HEK293 (cell line): ENCODE measurements around the gene P2RX1.

Experiments used
- CTCF ChIA-PET: fragments of 350-600 bp; formaldehyde crosslinking; extraction: SDS; loops from one replicate; lab custom pipeline; 2021; ENCODE audit warnings: antibody characterized with exemption; lab: Yijun Ruan, JAX
- POLR2A ChIA-PET: fragments of 300-600 bp; formaldehyde crosslinking; extraction: SDS; loops from one replicate; lab custom pipeline; 2020; ENCODE audit warnings: antibody characterized with exemption, inconsistent platforms; lab: Yijun Ruan, JAX
- H3K27ac ChIP-seq: fragments of 200-500 bp; sonication (Bioruptor generic); 2 replicates; pipeline ENCODE4 v1.5.1; 2014; ENCODE audit warnings: low read depth, low read length, control low read depth, inconsistent platforms; ENCODE audit errors: extremely low read depth
- H3K36me3 ChIP-seq, 2 experiments: fragments of 200-500 bp in 1 of 2; sonication (Bioruptor generic) in 1 of 2; 1 replicate in 1 of 2; 2 replicates in 1 of 2; pipeline ENCODE4 v1.5.1; 2014 to 2017; ENCODE audit warnings: inconsistent platforms in 2 of 2, low read length in 2 of 2; ENCODE audit not compliant: control insufficient read depth in 2 of 2, insufficient read depth in 1 of 2
- H3K4me1 ChIP-seq: fragments of 200-500 bp; sonication (Bioruptor generic); 2 replicates; pipeline ENCODE4 v1.5.1; 2014; ENCODE audit warnings: mild to moderate bottlenecking, low read length, inconsistent platforms; ENCODE audit not compliant: control insufficient read depth, insufficient read depth
- H3K4me3 ChIP-seq: 2 replicates; pipeline ENCODE4 v1.5.1; 2011; ENCODE audit warnings: low read depth, mild to moderate bottlenecking, control low read depth, low read length, moderate library complexity
- H3K9me3 ChIP-seq: fragments of 200-500 bp; sonication (Bioruptor generic); 2 replicates; pipeline ENCODE4 v1.5.1; 2014; ENCODE audit warnings: low read depth, low read length, inconsistent platforms; ENCODE audit not compliant: control insufficient read depth, insufficient read depth
- FEZF1 ChIP-seq: fragments of 450-650 bp; formaldehyde crosslinking; IDR thresholded peaks from 2 replicates; pipeline ENCODE4 v1.5.1; 2016; ENCODE audit warnings: missing biosample characterization, missing genetic modification characterization
- GFI1B ChIP-seq: fragments of 450-650 bp; formaldehyde crosslinking; IDR thresholded peaks from 2 replicates; pipeline ENCODE4 v1.5.1; 2016; ENCODE audit warnings: missing biosample characterization, missing genetic modification characterization
- KLF1 ChIP-seq: fragments of 450-650 bp; formaldehyde crosslinking; IDR thresholded peaks from 2 replicates; pipeline ENCODE4 v1.5.1; 2016; ENCODE audit warnings: missing biosample characterization, missing genetic modification characterization
- ZBTB48 ChIP-seq: fragments of 450-650 bp; formaldehyde crosslinking; IDR thresholded peaks from 2 replicates; pipeline ENCODE4 v1.5.1; 2016; ENCODE audit warnings: missing biosample characterization, missing genetic modification characterization
- ZFP69B ChIP-seq: fragments of 450-650 bp; formaldehyde crosslinking; IDR thresholded peaks from 2 replicates; pipeline ENCODE4 v1.5.1; 2016; ENCODE audit warnings: missing biosample characterization, missing genetic modification characterization
- ZNF157 ChIP-seq: fragments of 450-650 bp; formaldehyde crosslinking; IDR thresholded peaks from 2 replicates; pipeline ENCODE4 v1.5.1; 2016; ENCODE audit warnings: missing biosample characterization, missing genetic modification characterization
- ZNF214 ChIP-seq: fragments of 450-650 bp; formaldehyde crosslinking; IDR thresholded peaks from 2 replicates; pipeline ENCODE4 v1.5.1; 2017; ENCODE audit warnings: missing biosample characterization, mild to moderate bottlenecking, missing genetic modification characterization, borderline replicate concordance
- ZNF394 ChIP-seq: fragments of 450-650 bp; formaldehyde crosslinking; IDR thresholded peaks from 2 replicates; pipeline ENCODE4 v1.5.1; 2016; ENCODE audit warnings: missing biosample characterization, missing genetic modification characterization, mild to moderate bottlenecking, moderate library complexity, borderline replicate concordance
- ZNF610 ChIP-seq: fragments of 450-650 bp; formaldehyde crosslinking; IDR thresholded peaks from 2 replicates; pipeline ENCODE4 v1.5.1; 2016; ENCODE audit warnings: missing biosample characterization, missing genetic modification characterization, borderline replicate concordance
- TF ChIP-seq, protein P1 (sequence below): fragments of 450-650 bp; formaldehyde crosslinking; IDR thresholded peaks from 2 replicates; pipeline ENCODE4 v1.5.0; 2017; ENCODE audit warnings: missing biosample characterization, missing genetic modification characterization, borderline replicate concordance
- TF ChIP-seq, protein P2 (sequence below): fragments of 450-650 bp; formaldehyde crosslinking; conservative IDR thresholded peaks from 2 replicates; pipeline ENCODE4 v1.5.1; 2016; ENCODE audit warnings: low read depth, missing biosample characterization, missing genetic modification characterization
- TF ChIP-seq, protein P3 (sequence below): fragments of 450-650 bp; formaldehyde crosslinking; IDR thresholded peaks from 2 replicates; pipeline ENCODE4 v1.5.1; 2017; ENCODE audit warnings: missing biosample characterization, missing genetic modification characterization
- TF ChIP-seq, protein P4 (sequence below): fragments of 450-650 bp; formaldehyde crosslinking; IDR thresholded peaks from 2 replicates; pipeline ENCODE4 v1.5.1; 2016; ENCODE audit warnings: missing biosample characterization, missing genetic modification characterization, borderline replicate concordance

Gene P2RX1

DNA sequence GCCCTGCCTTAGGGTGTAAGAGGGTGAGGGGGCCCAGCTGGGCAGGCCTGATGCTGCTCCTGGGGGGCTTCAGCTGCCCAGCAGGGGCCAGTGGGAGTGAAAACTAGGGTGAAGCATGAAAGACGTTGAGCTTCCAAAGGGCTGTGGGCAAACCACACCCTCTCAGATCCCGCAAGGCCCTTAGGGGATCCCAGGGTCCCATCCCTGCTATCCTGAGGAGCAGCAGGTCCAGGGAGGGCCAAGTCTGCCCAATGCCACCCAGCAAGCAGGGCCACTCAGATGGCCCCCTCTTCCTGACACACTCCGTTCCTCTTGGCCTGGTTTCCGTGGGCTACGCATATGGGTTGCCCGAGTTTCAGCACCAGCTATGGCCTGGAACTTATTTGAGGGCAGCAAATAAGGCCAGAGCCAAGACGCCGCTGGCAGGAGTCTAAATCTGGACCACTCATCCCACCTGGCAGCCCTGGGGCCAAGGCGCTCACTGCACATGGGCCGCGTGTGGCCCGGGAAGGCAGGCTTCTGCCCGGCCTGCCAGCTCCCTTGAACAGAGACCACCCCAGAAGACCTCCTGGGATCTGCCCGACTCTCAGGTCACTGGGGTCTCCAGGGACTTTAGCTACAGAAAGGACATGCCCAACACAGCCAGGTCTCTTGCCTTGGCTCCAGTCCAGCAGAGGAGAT is 43.8 kb upstream of the P2RX1 start:
- TF ChIP-seq FEZF1 (tag by site-specific recombination) (no peak), ZNF157 (tag by site-specific recombination) (no peak), ZNF214 (tag by site-specific recombination) (no peak), ZBTB48 (no peak), ZNF610 (tag by site-specific recombination) (no peak), ZNF394 (no peak), ZFP69B (no peak), GFI1B (tag by site-specific recombination) (no peak), KLF1 (tag by site-specific recombination) (no peak)
- TF ChIP-seq, protein P1, sequence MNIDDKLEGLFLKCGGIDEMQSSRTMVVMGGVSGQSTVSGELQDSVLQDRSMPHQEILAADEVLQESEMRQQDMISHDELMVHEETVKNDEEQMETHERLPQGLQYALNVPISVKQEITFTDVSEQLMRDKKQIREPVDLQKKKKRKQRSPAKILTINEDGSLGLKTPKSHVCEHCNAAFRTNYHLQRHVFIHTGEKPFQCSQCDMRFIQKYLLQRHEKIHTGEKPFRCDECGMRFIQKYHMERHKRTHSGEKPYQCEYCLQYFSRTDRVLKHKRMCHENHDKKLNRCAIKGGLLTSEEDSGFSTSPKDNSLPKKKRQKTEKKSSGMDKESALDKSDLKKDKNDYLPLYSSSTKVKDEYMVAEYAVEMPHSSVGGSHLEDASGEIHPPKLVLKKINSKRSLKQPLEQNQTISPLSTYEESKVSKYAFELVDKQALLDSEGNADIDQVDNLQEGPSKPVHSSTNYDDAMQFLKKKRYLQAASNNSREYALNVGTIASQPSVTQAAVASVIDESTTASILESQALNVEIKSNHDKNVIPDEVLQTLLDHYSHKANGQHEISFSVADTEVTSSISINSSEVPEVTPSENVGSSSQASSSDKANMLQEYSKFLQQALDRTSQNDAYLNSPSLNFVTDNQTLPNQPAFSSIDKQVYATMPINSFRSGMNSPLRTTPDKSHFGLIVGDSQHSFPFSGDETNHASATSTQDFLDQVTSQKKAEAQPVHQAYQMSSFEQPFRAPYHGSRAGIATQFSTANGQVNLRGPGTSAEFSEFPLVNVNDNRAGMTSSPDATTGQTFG (tag by site-specific recombination): no peak
- TF ChIP-seq, protein P2, sequence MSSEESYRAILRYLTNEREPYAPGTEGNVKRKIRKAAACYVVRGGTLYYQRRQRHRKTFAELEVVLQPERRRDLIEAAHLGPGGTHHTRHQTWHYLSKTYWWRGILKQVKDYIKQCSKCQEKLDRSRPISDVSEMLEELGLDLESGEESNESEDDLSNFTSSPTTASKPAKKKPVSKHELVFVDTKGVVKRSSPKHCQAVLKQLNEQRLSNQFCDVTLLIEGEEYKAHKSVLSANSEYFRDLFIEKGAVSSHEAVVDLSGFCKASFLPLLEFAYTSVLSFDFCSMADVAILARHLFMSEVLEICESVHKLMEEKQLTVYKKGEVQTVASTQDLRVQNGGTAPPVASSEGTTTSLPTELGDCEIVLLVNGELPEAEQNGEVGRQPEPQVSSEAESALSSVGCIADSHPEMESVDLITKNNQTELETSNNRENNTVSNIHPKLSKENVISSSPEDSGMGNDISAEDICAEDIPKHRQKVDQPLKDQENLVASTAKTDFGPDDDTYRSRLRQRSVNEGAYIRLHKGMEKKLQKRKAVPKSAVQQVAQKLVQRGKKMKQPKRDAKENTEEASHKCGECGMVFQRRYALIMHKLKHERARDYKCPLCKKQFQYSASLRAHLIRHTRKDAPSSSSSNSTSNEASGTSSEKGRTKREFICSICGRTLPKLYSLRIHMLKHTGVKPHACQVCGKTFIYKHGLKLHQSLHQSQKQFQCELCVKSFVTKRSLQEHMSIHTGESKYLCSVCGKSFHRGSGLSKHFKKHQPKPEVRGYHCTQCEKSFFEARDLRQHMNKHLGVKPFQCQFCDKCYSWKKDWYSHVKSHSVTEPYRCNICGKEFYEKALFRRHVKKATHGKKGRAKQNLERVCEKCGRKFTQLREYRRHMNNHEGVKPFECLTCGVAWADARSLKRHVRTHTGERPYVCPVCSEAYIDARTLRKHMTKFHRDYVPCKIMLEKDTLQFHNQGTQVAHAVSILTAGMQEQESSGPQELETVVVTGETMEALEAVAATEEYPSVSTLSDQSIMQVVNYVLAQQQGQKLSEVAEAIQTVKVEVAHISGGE (tag by site-specific recombination): no peak
- TF ChIP-seq, protein P3, sequence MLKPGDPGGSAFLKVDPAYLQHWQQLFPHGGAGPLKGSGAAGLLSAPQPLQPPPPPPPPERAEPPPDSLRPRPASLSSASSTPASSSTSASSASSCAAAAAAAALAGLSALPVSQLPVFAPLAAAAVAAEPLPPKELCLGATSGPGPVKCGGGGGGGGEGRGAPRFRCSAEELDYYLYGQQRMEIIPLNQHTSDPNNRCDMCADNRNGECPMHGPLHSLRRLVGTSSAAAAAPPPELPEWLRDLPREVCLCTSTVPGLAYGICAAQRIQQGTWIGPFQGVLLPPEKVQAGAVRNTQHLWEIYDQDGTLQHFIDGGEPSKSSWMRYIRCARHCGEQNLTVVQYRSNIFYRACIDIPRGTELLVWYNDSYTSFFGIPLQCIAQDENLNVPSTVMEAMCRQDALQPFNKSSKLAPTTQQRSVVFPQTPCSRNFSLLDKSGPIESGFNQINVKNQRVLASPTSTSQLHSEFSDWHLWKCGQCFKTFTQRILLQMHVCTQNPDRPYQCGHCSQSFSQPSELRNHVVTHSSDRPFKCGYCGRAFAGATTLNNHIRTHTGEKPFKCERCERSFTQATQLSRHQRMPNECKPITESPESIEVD (tag by site-specific recombination): no peak
- TF ChIP-seq, protein P4, sequence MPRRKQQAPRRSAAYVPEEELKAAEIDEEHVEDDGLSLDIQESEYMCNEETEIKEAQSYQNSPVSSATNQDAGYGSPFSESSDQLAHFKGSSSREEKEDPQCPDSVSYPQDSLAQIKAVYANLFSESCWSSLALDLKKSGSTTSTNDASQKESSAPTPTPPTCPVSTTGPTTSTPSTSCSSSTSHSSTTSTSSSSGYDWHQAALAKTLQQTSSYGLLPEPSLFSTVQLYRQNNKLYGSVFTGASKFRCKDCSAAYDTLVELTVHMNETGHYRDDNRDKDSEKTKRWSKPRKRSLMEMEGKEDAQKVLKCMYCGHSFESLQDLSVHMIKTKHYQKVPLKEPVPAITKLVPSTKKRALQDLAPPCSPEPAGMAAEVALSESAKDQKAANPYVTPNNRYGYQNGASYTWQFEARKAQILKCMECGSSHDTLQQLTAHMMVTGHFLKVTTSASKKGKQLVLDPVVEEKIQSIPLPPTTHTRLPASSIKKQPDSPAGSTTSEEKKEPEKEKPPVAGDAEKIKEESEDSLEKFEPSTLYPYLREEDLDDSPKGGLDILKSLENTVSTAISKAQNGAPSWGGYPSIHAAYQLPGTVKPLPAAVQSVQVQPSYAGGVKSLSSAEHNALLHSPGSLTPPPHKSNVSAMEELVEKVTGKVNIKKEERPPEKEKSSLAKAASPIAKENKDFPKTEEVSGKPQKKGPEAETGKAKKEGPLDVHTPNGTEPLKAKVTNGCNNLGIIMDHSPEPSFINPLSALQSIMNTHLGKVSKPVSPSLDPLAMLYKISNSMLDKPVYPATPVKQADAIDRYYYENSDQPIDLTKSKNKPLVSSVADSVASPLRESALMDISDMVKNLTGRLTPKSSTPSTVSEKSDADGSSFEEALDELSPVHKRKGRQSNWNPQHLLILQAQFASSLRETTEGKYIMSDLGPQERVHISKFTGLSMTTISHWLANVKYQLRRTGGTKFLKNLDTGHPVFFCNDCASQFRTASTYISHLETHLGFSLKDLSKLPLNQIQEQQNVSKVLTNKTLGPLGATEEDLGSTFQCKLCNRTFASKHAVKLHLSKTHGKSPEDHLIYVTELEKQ (tag by site-specific recombination): no peak
- no peak overlapping the region for H3K4me3 ChIP-seq
- CTCF ChIA-PET: interaction anchor here (1.4 to 1.6 kb wide), 2 partner anchors 46 to 58 kb away, joined by 3 to 4 read pairs; no protein-coding TSS in a partner anchor

More for the DNA sequence above, 43.8 kb upstream of the P2RX1 start:
- H3K27ac ChIP-seq: no peak overlapping the region; the same call in 1 of the 2 replicates
- H3K4me1 ChIP-seq: peaks cover 11% of the 10 kb centered on the region
- H3K9me3 ChIP-seq: no peaks in the 10 kb centered on the region
- no peaks in the 10 kb centered on the region for H3K36me3 ChIP-seq
- POLR2A ChIA-PET: interaction anchor here (0.6 to 1.1 kb wide), 3 partner anchors 14 to 183 kb away, joined by 3 read pairs; partner anchors contain the start of gene CYB5D2
